ENCODE results near the gene MILR1. TPM values are rescaled to one million over a fixed set of nuclear protein-coding genes. Genes with fewer than 3 reads are reported as not detected.
"Not testable (repeated sequence)": the region's sequence is repeated elsewhere in the genome, so short reads cannot be mapped to it uniquely, and the experiment has no call there.

Gene MILR1
- total RNA-seq, 1 experiment from 2014 or later: not detected

GRCh38 chr17:64466834-64467233 is 17.9 kb downstream of the MILR1 start:
- not testable (repeated sequence) for H3K4me3 ChIP-seq; H3K27ac ChIP-seq; H3K4me1 ChIP-seq (replicated peaks); H3K9me3 ChIP-seq (replicated peaks); DNase-seq (ENCODE audit: low read depth in 1 of 2, low spot score in 2 of 2); H3K27me3 ChIP-seq (replicated peaks); H3K36me3 ChIP-seq

GRCh38 chr17:64470625-64471024 is 21.7 kb downstream of the MILR1 start:
- DNase-seq (ENCODE audit: low read depth in 1 of 2, low spot score in 2 of 2): no peak
- Histone ChIP-seq H3K4me3 (no peak overlapping the region), H3K9me3 (replicated peaks) (0 out of 2 replicates have a peak, but pooled peaks cover 5% of the 10 kb centered on the region), H3K4me1 (replicated peaks) (peaks cover 8% of the 10 kb centered on the region), H3K27ac (no peak overlapping the region), H3K27me3 (replicated peaks) (no peaks in the 10 kb centered on the region), H3K36me3 (no peaks in the 10 kb centered on the region)

- peaks cover 1% of the 10 kb centered on the region for H3K4me1 ChIP-seq (replicated peaks)
- H3K4me3 ChIP-seq: no peak overlapping the region
- DNase-seq (ENCODE audit: low read depth in 1 of 2, low spot score in 2 of 2): no peak
- H3K9me3 ChIP-seq (replicated peaks): 0 out of 2 replicates have a peak, but pooled peaks cover under 1% of the 10 kb centered on the region
- no peaks in the 10 kb centered on the region for H3K36me3 ChIP-seq
- no peaks in the 10 kb centered on the region for H3K27me3 ChIP-seq (replicated peaks)
- no peak overlapping the region for H3K27ac ChIP-seq
Observed at GRCh38 chr17:64471440-64471839, 22.5 kb downstream of the MILR1 start.

- Histone ChIP-seq H3K9me3 (replicated peaks) (no peaks in the 10 kb centered on the region), H3K27ac (no peak overlapping the region), H3K4me1 (replicated peaks) (no peaks in the 10 kb centered on the region), H3K27me3 (replicated peaks) (no peaks in the 10 kb centered on the region), H3K36me3 (no peaks in the 10 kb centered on the region), H3K4me3 (no peak overlapping the region)
- no peak for DNase-seq (ENCODE audit: low read depth in 1 of 2, low spot score in 2 of 2)
Observed at GRCh38 chr17:64472564-64472963, 23.6 kb downstream of the MILR1 start.

- peak in 1 of 2 experiments; percentile 7 for DNase-seq (ENCODE audit: low read depth in 1 of 2, low spot score in 2 of 2)
- Histone ChIP-seq H3K4me3 (no peak overlapping the region), H3K9me3 (replicated peaks) (no peaks in the 10 kb centered on the region), H3K36me3 (peaks cover 21% of the 10 kb centered on the region), H3K27me3 (replicated peaks) (no peaks in the 10 kb centered on the region), H3K27ac (no peak overlapping the region), H3K4me1 (replicated peaks) (peaks cover 10% of the 10 kb centered on the region)
Observed at GRCh38 chr17:64477849-64478248, 28.9 kb downstream of the MILR1 start.

- Histone ChIP-seq H3K4me3 (no peak overlapping the region), H3K4me1 (replicated peaks) (peaks cover 10% of the 10 kb centered on the region), H3K9me3 (replicated peaks) (no peaks in the 10 kb centered on the region), H3K27me3 (replicated peaks) (no peaks in the 10 kb centered on the region), H3K27ac (no peak overlapping the region), H3K36me3 (peaks cover 39% of the 10 kb centered on the region)
- DNase-seq (ENCODE audit: low read depth in 1 of 2, low spot score in 2 of 2): no peak
Observed at GRCh38 chr17:64480951-64481350, 32.0 kb downstream of the MILR1 start.

- H3K36me3 ChIP-seq: peaks cover 32% of the 10 kb centered on the region
- no peak for DNase-seq (ENCODE audit: low read depth in 1 of 2, low spot score in 2 of 2)
- no peaks in the 10 kb centered on the region for H3K27me3 ChIP-seq (replicated peaks)
- H3K27ac ChIP-seq: no peak overlapping the region
- no peaks in the 10 kb centered on the region for H3K9me3 ChIP-seq (replicated peaks)
- H3K4me3 ChIP-seq: no peak overlapping the region
- H3K4me1 ChIP-seq (replicated peaks): no peaks in the 10 kb centered on the region
Observed at GRCh38 chr17:64484380-64484779, 35.5 kb downstream of the MILR1 start.

- no peak for DNase-seq (ENCODE audit: low read depth in 1 of 2, low spot score in 2 of 2)
- Histone ChIP-seq H3K4me1 (replicated peaks) (no peaks in the 10 kb centered on the region), H3K4me3 (no peak overlapping the region), H3K27me3 (replicated peaks) (no peaks in the 10 kb centered on the region), H3K36me3 (peaks cover 41% of the 10 kb centered on the region), H3K9me3 (replicated peaks) (no peaks in the 10 kb centered on the region), H3K27ac (no peak overlapping the region)
Observed at GRCh38 chr17:64488301-64488700, 39.4 kb downstream of the MILR1 start.

- no peaks in the 10 kb centered on the region for H3K27me3 ChIP-seq (replicated peaks)
- H3K27ac ChIP-seq: no peak overlapping the region
- peak in 1 of 2 experiments; percentile 18 for DNase-seq (ENCODE audit: low read depth in 1 of 2, low spot score in 2 of 2)
- no peaks in the 10 kb centered on the region for H3K9me3 ChIP-seq (replicated peaks)
- no peak overlapping the region for H3K4me3 ChIP-seq
- H3K36me3 ChIP-seq: peaks cover 29% of the 10 kb centered on the region
- peaks cover 7% of the 10 kb centered on the region; the same call in 1 of the 2 replicates for H3K4me1 ChIP-seq (replicated peaks)
Observed at GRCh38 chr17:64491034-64491860, 42.3 kb downstream of the MILR1 start.

GRCh38 chr17:64491994-64492393 is 43.1 kb downstream of the MILR1 start:
- no peak for DNase-seq (ENCODE audit: low read depth in 1 of 2, low spot score in 2 of 2)
- H3K27ac ChIP-seq: no peak overlapping the region
- peaks cover 34% of the 10 kb centered on the region for H3K36me3 ChIP-seq
- H3K4me1 ChIP-seq (replicated peaks): peaks cover 8% of the 10 kb centered on the region
- H3K27me3 ChIP-seq (replicated peaks): no peaks in the 10 kb centered on the region
- H3K9me3 ChIP-seq (replicated peaks): no peaks in the 10 kb centered on the region
- H3K4me3 ChIP-seq: no peak overlapping the region

GRCh38 chr17:64492481-64493109 is 43.7 kb downstream of the MILR1 start:
- Histone ChIP-seq H3K4me3 (no peak overlapping the region), H3K27ac (no peak overlapping the region), H3K27me3 (replicated peaks) (no peaks in the 10 kb centered on the region), H3K9me3 (replicated peaks) (no peaks in the 10 kb centered on the region), H3K4me1 (replicated peaks) (peaks cover 14% of the 10 kb centered on the region), H3K36me3 (peaks cover 40% of the 10 kb centered on the region)
- DNase-seq (ENCODE audit: low read depth in 1 of 2, low spot score in 2 of 2): no peak

- Histone ChIP-seq H3K27me3 (replicated peaks) (no peaks in the 10 kb centered on the region), H3K27ac (no peak overlapping the region), H3K36me3 (peaks cover 56% of the 10 kb centered on the region), H3K9me3 (replicated peaks) (no peaks in the 10 kb centered on the region), H3K4me1 (replicated peaks) (peaks cover 23% of the 10 kb centered on the region), H3K4me3 (no peak overlapping the region)
- no peak for DNase-seq (ENCODE audit: low read depth in 1 of 2, low spot score in 2 of 2)
Observed at GRCh38 chr17:64494121-64494520, 45.2 kb downstream of the MILR1 start.

GRCh38 chr17:64495300-64495699 is 46.4 kb downstream of the MILR1 start:
- not testable (repeated sequence) for H3K9me3 ChIP-seq (replicated peaks); DNase-seq (ENCODE audit: low read depth in 1 of 2, low spot score in 2 of 2); H3K27me3 ChIP-seq (replicated peaks); H3K27ac ChIP-seq; H3K4me3 ChIP-seq
- H3K4me1 ChIP-seq (replicated peaks): peaks cover 27% of the 10 kb centered on the region
- peaks cover 63% of the 10 kb centered on the region for H3K36me3 ChIP-seq

- H3K36me3 ChIP-seq: peaks cover 65% of the 10 kb centered on the region
Observed at GRCh38 chr17:64496348-64496785, 47.5 kb downstream of the MILR1 start.

More at GRCh38 chr17:64496348-64496785, 47.5 kb downstream of the MILR1 start:
- DNase-seq (ENCODE audit: low read depth in 1 of 2, low spot score in 2 of 2): no peak
- Histone ChIP-seq H3K4me3 (peak overlapping the region; percentile 51), H3K27me3 (replicated peaks) (no peaks in the 10 kb centered on the region), H3K27ac (peak overlapping the region; percentile 68), H3K9me3 (replicated peaks) (no peaks in the 10 kb centered on the region), H3K4me1 (replicated peaks) (peaks cover 27% of the 10 kb centered on the region)

Measured in SJSA1 (cell line).